Smooth muscle cell (in vitro differentiated cells): ENCODE data around the gene RSU1. TPM values are rescaled to one million over a fixed set of nuclear protein-coding genes. Genes with fewer than 3 reads are reported as not detected.
A peak's percentile ranks its signal among the peaks of the same experiment; 100 is the strongest.

Experiments used
- DNase-seq: peaks from one replicate; lab custom pipeline; 2025; ENCODE audit not compliant: unreplicated experiment; lab: John Stamatoyannopoulos, UW
- H2AFZ ChIP-seq: fragments of 200-600 bp; sonication (generic); 2 replicates; pipeline ENCODE4 v1.6.0; 2016; ENCODE audit warnings: antibody characterized with exemption, low read depth, mild to moderate bottlenecking
- H3F3A ChIP-seq: fragments of 200-600 bp; sonication (generic); 2 replicates; pipeline ENCODE4 v1.6.0; 2017; ENCODE audit warnings: antibody characterized with exemption, low read depth
- H3K27ac ChIP-seq: fragments of 200-600 bp; sonication (generic); 2 replicates; pipeline ENCODE4 v1.5.1; 2016; ENCODE audit warnings: low read depth, mild to moderate bottlenecking
- H3K27me3 ChIP-seq: fragments of 200-600 bp; sonication (generic); 2 replicates; pipeline ENCODE4 v1.6.1; 2016; ENCODE audit warnings: low read depth, mild to moderate bottlenecking
- H3K36me3 ChIP-seq: fragments of 200-600 bp; sonication (generic); 2 replicates; pipeline ENCODE4 v1.5.1; 2016; ENCODE audit warnings: low read depth
- H3K4me1 ChIP-seq: fragments of 200-600 bp; sonication (generic); 2 replicates; pipeline ENCODE4 v1.5.1; 2016; ENCODE audit warnings: low read depth
- H3K4me2 ChIP-seq: fragments of 200-600 bp; sonication (generic); 2 replicates; pipeline ENCODE4 v1.6.0; 2016; ENCODE audit warnings: mild to moderate bottlenecking
- H3K4me3 ChIP-seq: fragments of 200-600 bp; sonication (generic); 2 replicates; pipeline ENCODE4 v1.5.1; 2016; ENCODE audit warnings: mild to moderate bottlenecking
- H3K79me2 ChIP-seq: fragments of 200-600 bp; sonication (generic); 2 replicates; pipeline ENCODE4 v1.6.0; 2016; ENCODE audit warnings: low read depth, mild to moderate bottlenecking
- H3K9ac ChIP-seq: fragments of 200-600 bp; sonication (generic); 2 replicates; pipeline ENCODE4 v1.6.0; 2016; ENCODE audit warnings: low read depth
- H3K9me3 ChIP-seq: fragments of 200-600 bp; sonication (generic); replicated peaks from 2 replicates; pipeline ENCODE4 v1.5.1; 2016; ENCODE audit warnings: low read depth
- H4K20me1 ChIP-seq: fragments of 200-600 bp; sonication (generic); 2 replicates; pipeline ENCODE4 v1.6.0; 2016; ENCODE audit warnings: low read depth
- WGBS: methylation state at CpG from one replicate; pipeline ENCODE4 v1.1.7; 2016; ENCODE audit warnings: low lambda C conversion rate; 5-methylcytosine and 5-hydroxymethylcytosine counted together
- polyA plus RNA-seq: library from polyadenylated mRNA; unstranded; fragments of >200 nt; fragmentation: Nextera tagmentation; extraction: Ambion mirVana; gene quantifications from 2 replicates; pipeline ENCODE4 v1.2.1, GENCODE V29; 2016
- total RNA-seq: library from RNA; depleted of rRNA; stranded (reverse); fragments of >200 nt; gene quantifications from 2 replicates; pipeline ENCODE4 v1.2.3, GENCODE V29; 2014
- TF ChIP-seq, protein P1 (sequence below): fragments of 200-600 bp; sonication (generic); IDR thresholded peaks from 2 replicates; pipeline ENCODE4 v1.5.1; 2017; ENCODE audit warnings: borderline replicate concordance, mild to moderate bottlenecking, antibody characterized with exemption; ENCODE audit not compliant: insufficient read depth, poor library complexity, severe bottlenecking

RSU1 gene
- total and polyA plus RNA-seq, 2 experiments from 2014 or later, result 110 to 128 TPM

DNA sequence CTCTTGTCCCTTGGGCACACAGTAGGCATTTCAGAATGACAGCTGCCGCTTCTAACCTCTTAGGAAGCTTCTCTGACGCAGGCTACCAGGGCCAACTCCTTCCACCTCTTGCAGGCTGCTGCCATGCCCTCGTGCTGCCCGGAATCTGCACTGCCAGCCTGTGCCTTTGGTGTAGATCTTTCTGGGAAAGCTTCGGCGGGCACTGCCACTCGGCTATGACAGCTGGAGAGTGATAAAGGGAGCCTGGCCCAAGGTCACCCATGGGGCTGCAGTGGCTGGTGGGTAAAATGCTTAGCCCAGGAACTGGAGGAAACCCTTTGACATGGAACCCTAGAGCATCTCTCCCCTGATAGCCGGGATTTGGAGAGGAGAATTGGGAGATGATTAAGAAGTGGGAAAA lies 217.6 kb downstream of the RSU1 start:
- H3K36me3 ChIP-seq, result no peaks in the 10 kb centered on the region
- H3K4me1 ChIP-seq, result no peaks in the 10 kb centered on the region
- no peak overlapping the region for H3K27ac ChIP-seq
- H2AFZ ChIP-seq, result no peak overlapping the region
- no peak overlapping the region for H3K4me3 ChIP-seq
- H3K79me2 ChIP-seq, result no peaks in the 10 kb centered on the region
- TF ChIP-seq, protein P1, sequence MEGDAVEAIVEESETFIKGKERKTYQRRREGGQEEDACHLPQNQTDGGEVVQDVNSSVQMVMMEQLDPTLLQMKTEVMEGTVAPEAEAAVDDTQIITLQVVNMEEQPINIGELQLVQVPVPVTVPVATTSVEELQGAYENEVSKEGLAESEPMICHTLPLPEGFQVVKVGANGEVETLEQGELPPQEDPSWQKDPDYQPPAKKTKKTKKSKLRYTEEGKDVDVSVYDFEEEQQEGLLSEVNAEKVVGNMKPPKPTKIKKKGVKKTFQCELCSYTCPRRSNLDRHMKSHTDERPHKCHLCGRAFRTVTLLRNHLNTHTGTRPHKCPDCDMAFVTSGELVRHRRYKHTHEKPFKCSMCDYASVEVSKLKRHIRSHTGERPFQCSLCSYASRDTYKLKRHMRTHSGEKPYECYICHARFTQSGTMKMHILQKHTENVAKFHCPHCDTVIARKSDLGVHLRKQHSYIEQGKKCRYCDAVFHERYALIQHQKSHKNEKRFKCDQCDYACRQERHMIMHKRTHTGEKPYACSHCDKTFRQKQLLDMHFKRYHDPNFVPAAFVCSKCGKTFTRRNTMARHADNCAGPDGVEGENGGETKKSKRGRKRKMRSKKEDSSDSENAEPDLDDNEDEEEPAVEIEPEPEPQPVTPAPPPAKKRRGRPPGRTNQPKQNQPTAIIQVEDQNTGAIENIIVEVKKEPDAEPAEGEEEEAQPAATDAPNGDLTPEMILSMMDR, result no peak
- no peak overlapping the region for H3K9ac ChIP-seq
- peaks cover 93% of the 10 kb centered on the region for H4K20me1 ChIP-seq
- H3F3A ChIP-seq, result no peaks in the 10 kb centered on the region
- H3K9me3 ChIP-seq, result no peaks in the 10 kb centered on the region
- 99% methylated on average over 8 of the region's 8 CpGs for WGBS
- no peak overlapping the region for H3K4me2 ChIP-seq
- DNase-seq, result no peak
- H3K27me3 ChIP-seq, result no peaks in the 10 kb centered on the region

DNA sequence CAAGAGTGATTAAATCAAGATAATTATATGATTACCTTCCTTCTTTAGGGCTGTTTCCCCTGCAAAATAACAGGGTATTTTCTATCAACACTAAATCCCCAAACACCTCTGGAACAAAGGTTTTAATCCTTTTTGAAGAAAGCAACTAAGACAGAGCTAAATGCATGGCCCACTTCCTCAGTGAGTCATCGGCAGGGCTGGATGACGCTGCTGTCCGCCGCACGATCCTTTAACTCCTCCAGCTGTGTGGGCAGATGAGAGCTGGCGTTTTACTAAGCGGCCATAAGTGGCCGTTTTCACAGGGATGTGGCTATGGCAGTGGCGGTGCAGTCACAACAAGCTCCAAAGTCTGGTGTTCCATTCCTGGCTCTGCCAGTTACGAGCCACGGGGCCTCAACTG lies 219.6 kb downstream of the RSU1 start:
- Histone ChIP-seq H3K79me2 (no peaks in the 10 kb centered on the region), H3K27me3 (no peaks in the 10 kb centered on the region), H3K4me2 (peak overlapping the region; percentile 49), H2AFZ (no peak overlapping the region), H3K27ac (peak overlapping the region; percentile 54), H3F3A (no peaks in the 10 kb centered on the region), H3K36me3 (peaks cover 5% of the 10 kb centered on the region), H4K20me1 (peaks cover 82% of the 10 kb centered on the region), H3K4me3 (no peak overlapping the region), H3K4me1 (no peaks in the 10 kb centered on the region), H3K9ac (no peak overlapping the region), H3K9me3 (no peaks in the 10 kb centered on the region)
- 13% methylated on average over 11 of the region's 11 CpGs for WGBS
- peak; percentile 22 for DNase-seq
- TF ChIP-seq, protein P1, result no peak

DNA sequence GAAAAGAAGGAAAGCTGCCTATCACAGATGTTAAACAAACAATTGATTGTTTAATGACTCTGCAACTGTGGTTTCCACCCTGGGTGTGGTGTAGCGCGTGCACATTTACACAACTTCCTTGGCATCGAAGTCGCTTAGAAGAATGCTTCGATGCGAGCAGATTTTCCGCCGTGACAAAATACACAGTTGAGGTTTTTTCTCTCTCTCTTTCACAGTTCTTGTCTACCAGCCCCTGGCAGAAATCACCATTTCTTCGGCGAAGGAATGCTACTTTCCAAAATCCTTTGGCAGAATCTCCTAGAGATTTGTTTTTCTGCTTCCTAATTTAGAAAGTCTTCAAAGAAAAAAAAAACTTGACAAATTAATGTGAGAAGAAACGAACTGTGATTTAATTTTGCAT lies 224.8 kb downstream of the RSU1 start:
- TF ChIP-seq, protein P1, result no peak
- Histone ChIP-seq H2AFZ (no peak overlapping the region), H3K27me3 (no peaks in the 10 kb centered on the region), H4K20me1 (peaks cover 32% of the 10 kb centered on the region), H3K9me3 (no peaks in the 10 kb centered on the region), H3K4me3 (no peak overlapping the region), H3K27ac (no peak overlapping the region), H3K4me1 (no peaks in the 10 kb centered on the region), H3K79me2 (no peaks in the 10 kb centered on the region), H3K9ac (no peak overlapping the region), H3K4me2 (no peak overlapping the region), H3K36me3 (peaks cover 8% of the 10 kb centered on the region), H3F3A (no peaks in the 10 kb centered on the region)
- no peak for DNase-seq
- 95% methylated on average over 11 of the region's 11 CpGs for WGBS

DNA sequence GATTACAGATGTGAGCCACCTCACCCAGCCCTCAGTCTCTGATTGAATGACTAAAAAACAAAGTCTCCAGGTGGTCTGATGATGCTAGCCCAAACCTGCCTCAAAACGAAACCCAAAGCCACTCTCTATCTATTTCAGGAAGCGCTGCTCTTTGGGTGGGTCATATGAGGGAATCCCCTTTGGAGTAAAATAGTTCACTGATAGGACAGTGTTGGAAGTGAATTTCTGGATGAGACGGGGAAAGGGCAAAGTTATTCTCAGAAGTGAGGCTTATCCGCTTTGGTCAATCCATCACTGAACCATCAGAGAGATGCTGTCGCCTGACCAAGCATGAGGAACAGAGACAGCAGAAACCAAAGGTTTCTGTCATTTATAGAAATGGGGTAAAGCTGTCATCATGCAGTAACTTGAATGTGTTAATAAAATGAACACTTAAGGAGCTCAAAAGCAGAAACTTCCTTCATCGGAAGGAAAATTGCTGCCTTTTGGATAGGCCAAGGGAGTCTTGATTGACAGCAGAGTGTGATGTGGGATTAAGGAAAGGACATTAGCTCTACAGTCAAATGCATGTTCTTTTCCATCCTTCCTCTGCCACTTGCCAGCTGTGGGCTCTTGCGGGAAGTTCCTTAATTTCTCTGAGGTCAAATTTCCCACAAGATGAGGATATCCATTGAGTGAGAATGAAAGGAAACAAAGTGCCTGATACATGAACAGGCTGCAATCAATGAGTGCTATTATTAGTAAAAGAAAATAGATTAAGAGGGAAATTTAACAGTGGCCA lies 230.7 kb downstream of the RSU1 start:
- Histone ChIP-seq H3K4me2 (no peak overlapping the region), H3K9ac (no peak overlapping the region), H3K4me3 (no peak overlapping the region), H3K4me1 (no peaks in the 10 kb centered on the region), H3K79me2 (no peaks in the 10 kb centered on the region), H3K27me3 (no peaks in the 10 kb centered on the region), H3K9me3 (no peaks in the 10 kb centered on the region), H3F3A (no peaks in the 10 kb centered on the region), H3K36me3 (no peaks in the 10 kb centered on the region), H3K27ac (no peak overlapping the region), H2AFZ (no peak overlapping the region), H4K20me1 (no peaks in the 10 kb centered on the region)
- DNase-seq, result no peak
- TF ChIP-seq, protein P1, result no peak
- WGBS, result 94% methylated on average over 7 of the region's 7 CpGs
